ENCODE measurements around the gene ULBP2. TPM values are rescaled to one million over a fixed set of nuclear protein-coding genes. Genes with fewer than 3 reads are reported as not detected.
"Not testable (repeated sequence)": the region's sequence is repeated elsewhere in the genome, so short reads cannot be mapped to it uniquely, and the experiment has no call there.

Gene ULBP2
- total RNA-seq, 1 donor from 2014 or later, result 0.65 TPM

DNA sequence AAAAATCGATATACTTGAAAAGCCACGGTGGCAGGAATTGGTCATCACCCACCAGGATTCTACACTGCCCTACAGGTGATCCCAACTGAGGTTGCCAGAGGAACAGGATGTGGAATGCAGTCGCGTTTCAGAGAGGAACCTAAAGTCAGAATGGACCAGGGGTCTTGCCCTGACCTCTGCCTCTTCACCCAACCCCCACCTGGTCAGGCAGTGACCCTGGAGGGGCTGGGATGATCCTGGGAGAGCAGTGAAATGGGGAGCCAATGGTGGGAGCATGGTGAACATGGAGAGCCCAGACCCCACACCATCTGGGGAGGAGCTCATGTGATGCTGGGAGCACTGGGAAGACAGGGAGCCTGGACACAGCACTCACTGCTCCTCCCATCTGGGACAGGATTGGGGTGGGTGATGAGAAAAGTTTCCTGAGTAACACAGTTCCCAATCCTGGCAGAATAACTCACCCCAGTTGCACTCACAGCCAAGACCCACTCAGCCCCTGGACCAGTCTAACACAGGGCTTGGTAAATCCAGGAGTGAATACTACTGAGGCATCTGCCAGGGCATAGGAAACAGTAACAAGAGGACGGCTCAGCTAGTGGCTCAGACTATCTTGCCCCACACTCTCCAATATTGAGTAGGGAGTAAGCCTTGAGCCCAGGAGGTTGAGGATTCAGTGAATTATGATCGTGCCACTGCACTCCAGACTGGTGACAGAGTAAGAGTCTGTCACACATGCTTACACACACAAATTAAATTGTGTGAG is 1.7 kb upstream of the ULBP2 start:
- intact Hi-C loops (cut with DNase I), result no loop called here
- ATAC-seq (ENCODE audit: poor library complexity) (no peak), DNase-seq (no peak)

DNA sequence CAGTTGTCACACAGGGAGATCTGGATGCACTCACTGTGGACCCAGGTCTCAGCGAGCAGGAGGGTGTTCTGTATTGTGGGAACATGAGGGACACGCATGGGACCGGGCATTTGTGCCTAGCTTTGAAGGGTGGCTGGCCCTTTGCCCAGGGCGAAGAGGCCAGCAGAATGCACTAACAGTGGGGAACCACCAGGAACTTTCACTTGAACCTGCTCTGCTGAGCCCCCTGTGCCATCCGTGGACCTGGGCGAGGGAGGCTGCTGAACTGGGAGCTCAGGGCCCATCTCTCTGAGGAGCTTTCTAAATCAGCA is 1.2 kb upstream of the ULBP2 start:
- intact Hi-C loops (cut with DNase I), result no loop called here
- no peak for DNase-seq
- ATAC-seq (ENCODE audit: poor library complexity), result no peak

DNA sequence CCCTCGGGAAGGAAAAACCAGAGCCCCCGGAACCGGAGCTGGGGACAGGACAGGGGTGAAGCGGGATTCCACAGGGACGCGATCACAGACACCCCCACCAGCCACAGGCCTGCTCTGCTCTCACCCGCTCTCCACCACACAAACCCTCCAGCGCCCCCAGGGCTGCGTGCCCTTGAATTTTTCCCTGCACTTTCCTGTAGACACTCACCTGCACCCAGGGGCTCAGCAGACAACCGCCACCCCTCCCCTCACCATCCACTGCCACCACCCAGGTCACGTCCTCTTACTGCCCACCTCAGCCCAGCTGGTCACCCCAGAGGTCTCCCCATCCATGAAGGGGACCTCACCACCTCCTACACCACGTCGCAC is 631 bp downstream of the ULBP2 start:
- intact Hi-C loops (cut with DNase I), result no loop called here
- DNase-seq (no peak), ATAC-seq (ENCODE audit: poor library complexity) (no peak)

DNA sequence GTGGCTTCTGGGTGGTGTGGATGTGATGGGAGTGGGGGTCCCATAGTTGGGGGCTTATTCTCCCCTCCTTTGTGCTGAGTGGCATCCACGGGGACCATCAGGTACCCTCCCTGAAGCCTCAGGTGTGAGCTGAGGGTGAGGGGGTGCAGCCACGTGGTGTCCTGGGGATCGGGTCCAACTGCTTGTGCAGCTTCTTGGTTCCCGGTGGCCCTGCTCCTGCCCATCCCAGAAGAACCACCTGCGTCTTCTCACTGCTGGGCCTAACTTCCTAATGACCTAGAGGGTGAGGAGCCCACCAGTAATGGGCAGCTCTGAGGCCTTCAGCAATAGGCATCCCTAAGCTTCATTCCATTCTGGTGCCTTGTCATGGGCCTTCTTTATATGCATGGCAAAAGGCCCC is 1.5 kb downstream of the ULBP2 start:
- ATAC-seq (ENCODE audit: poor library complexity); intact Hi-C loops (cut with DNase I); DNase-seq: not testable (repeated sequence)

DNA sequence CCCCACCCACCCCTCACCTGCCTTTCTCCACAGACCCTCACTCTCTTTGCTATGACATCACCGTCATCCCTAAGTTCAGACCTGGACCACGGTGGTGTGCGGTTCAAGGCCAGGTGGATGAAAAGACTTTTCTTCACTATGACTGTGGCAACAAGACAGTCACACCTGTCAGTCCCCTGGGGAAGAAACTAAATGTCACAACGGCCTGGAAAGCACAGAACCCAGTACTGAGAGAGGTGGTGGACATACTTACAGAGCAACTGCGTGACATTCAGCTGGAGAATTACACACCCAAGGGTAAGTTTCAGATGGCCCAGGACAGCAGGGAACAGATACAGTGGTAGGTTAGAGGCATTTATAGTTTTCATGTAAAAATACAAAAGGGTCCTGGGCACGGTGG is 3.5 kb downstream of the ULBP2 start:
- DNase-seq; intact Hi-C loops (cut with DNase I); ATAC-seq (ENCODE audit: poor library complexity): not testable (repeated sequence)

DNA sequence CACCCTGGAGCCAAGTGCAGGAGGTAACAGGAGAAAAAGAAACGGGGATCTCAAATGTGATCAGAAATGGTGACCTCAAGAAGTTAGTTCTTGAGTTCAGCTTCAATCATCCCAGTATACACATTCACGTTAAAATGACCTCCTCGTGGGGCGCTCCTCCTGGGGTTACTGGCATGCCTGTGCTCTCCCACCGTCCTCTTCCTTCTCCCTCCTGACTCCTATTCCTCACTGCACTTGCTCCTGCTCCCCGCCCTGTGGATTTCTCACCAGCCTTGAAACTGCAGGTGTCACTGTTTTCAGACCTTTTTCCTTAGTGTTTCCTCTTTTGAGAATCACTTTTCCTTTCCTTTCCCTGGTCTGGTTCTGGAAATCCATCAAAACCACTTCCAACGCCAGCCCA is 4.8 kb downstream of the ULBP2 start:
- ATAC-seq (ENCODE audit: poor library complexity); DNase-seq; intact Hi-C loops (cut with DNase I): not testable (repeated sequence)

DNA sequence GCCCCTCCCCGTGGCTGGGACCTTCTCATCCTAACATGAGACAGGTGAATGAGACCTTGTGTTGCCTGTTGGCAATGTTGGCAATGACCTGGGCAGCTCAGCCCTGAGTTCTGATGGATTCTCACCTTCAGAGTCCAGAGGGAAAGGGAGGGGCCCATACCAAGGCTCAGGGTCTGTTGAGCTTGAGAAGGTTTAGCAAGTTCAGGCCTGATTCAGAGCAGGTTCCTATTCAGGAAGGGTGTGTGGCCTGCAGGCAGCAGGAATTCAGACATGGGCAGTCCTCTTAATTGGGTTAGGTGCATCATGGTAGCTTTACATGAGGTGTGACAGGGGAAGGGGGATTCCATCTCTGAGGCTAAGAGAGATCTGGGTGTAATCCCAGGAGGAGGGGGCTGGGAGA is 5.7 kb downstream of the ULBP2 start:
- ATAC-seq (ENCODE audit: poor library complexity); intact Hi-C loops (cut with DNase I); DNase-seq: not testable (repeated sequence)

DNA sequence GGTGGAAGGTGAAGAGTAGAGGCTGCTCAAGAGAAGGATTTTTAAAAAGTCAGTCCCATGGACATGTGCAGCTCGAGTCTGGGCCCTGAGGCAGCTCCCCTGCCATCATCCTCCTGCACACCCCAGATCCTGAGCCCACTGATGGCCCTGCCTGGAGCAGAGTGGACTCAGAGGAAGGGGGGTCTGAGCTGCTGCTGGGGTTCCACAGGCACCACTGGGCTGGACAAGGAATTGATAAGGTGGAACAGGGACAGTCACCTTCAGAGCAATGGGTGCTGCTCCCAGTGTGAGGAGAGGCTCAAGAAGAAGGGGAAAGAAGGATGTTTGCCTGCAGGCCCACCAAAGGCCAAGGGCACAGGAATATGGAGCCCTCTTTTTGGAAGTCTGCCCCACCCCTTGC is 6.2 kb downstream of the ULBP2 start:
- ATAC-seq (ENCODE audit: poor library complexity) (no peak), DNase-seq (no peak)
- intact Hi-C loops (cut with DNase I), result no loop called here

DNA sequence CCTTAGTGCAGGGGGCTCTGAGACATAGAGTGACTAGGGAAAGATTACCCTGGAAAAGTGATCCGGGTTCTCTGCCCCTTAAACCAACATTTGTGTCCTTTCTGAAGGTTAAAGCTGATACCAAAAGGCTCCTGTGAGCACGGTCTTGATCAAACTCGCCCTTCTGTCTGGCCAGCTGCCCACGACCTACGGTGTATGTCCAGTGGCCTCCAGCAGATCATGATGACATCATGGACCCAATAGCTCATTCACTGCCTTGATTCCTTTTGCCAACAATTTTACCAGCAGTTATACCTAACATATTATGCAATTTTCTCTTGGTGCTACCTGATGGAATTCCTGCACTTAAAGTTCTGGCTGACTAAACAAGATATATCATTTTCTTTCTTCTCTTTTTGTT is 6.8 kb downstream of the ULBP2 start:
- intact Hi-C loops (cut with DNase I), result no loop called here
- no peak for ATAC-seq (ENCODE audit: poor library complexity)
- no peak for DNase-seq

DNA sequence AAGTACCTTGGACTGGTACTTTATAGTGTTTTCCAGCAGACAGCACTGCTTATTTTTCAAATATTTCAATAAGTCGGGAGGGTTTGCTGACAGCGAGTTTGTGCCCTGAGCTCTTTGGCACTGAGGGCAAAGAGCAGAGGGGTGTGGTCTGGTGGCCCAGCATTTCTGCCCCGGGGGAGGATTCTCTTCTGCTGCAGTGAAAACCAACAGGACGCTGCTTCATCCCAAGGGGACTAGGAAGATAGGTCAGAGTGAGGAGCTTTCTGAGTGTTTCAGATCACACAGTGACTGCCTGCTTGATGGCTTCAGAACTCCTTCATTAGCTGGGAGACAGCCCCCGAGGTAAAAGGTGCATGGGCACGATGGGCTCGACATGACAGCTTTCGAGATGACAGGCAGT is 8.6 kb downstream of the ULBP2 start:
- no peak for ATAC-seq (ENCODE audit: poor library complexity)
- no peak for DNase-seq
- intact Hi-C loops (cut with DNase I), result no loop called here

DNA sequence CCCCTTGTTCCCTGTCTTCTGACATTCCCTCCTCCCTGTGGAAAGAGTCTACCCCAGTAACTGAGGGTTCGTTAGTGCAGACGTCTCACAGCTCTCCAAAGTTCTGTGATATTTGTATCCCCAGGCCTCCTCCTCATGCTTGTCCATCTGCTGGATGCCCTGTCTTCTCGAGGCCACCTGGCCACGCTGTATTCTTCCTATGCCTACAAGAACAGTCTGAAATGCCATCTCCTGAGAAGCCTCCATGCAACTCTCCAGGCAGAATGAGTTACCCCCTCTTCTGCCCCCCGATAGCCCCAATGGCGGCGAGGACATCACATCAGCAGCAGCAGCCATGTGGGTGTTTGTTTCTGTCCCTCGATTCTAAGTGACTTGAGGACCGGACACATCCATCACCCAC is 9.3 kb downstream of the ULBP2 start:
- DNase-seq (no peak), ATAC-seq (ENCODE audit: poor library complexity) (no peak)
- intact Hi-C loops (cut with DNase I), result no loop called here

DNA sequence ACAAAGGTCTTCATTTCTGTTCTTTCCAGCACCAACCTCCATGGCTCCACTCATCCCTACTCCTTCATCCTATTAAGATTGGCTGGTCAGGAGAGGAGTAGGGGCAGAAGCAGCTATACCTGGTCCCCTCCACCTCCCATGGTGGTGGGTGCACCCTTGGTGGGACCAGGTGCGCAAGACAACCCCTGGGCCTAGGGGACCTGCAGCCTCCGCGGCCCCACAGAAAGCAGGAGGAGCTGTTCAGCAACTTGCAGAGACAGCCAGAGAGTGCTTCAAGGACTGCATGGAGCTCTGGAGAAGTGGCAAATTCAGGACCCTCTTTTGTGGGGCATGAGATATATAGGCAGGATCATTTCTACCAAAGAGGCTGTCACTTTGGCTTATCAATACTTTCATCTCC is 9.8 kb downstream of the ULBP2 start:
- DNase-seq (no peak), ATAC-seq (ENCODE audit: poor library complexity) (no peak)
- intact Hi-C loops (cut with DNase I), result no loop called here

DNA sequence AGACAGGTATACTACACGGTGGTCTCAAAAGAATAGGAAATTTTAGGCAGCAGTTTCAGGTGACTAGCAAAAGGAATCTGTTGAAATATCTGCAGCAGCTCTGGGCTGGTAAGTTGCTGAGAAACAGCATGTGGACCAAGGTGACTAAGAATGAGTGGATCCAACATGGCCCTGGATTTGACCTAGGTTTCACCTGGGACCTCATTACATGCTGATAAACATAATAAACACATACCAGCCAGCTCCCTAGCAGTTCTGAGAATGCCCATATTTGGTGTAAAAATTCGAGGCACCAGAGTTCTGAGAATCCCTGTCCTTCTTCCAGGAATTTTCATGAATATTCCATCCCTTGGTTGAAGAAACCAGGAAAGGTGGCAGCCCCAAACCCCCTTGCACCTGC is 11.6 kb downstream of the ULBP2 start:
- DNase-seq; ATAC-seq (ENCODE audit: poor library complexity); intact Hi-C loops (cut with DNase I): not testable (repeated sequence)

DNA sequence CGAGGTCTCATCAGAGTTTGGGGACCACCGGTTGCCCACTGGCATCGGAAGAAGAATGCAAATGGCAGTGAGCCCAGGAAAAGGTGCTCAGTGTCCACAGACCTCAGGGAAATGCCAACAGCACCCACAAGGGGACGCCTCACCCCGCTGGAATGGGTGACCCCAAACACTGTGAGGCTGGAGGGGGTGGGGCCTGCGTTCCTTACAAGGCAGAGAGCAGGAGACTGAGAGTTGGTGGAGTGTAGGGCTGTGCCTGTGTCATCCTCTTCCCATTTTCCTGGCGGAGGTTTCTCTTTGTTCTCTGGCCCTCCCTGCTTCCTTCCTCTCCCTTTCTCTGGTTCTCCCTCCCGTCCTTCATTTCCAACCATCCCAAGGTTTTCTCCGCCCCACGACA is 12.1 kb downstream of the ULBP2 start:
- intact Hi-C loops (cut with DNase I); DNase-seq; ATAC-seq (ENCODE audit: poor library complexity): not testable (repeated sequence)

DNA sequence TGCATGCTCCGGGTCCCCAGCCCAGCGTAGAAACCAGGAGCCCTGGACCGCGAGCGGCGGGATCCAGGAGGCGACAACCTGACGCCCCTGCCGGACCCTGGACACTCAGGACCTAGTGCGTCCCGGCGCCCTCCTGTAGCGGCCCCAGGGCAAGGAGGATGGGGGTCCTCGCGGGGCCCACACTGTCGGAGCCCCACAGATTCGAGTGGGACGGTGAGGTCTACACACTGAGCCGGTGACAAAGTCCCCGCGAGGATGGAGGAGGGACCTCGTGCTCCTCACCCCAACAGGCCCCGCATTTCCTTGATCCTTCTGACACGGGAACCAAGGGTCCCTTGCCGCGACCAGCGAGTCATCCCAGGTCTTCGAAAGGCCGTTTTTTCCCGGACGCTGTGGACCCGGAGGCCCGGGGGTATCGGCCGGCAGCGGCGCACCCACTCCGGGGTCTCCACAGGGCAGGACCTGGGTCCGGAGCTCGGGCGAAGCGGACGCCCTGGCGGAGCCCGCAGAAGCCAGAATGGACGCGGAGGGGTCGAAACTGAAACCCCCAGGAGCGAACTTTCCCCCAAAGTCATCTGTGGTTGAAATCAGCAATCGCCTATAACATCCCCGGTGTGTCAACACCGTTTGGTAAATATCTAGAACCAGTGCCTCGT is 12.6 kb downstream of the ULBP2 start:
- intact Hi-C loops (cut with DNase I); ATAC-seq (ENCODE audit: poor library complexity); DNase-seq: not testable (repeated sequence)

DNA sequence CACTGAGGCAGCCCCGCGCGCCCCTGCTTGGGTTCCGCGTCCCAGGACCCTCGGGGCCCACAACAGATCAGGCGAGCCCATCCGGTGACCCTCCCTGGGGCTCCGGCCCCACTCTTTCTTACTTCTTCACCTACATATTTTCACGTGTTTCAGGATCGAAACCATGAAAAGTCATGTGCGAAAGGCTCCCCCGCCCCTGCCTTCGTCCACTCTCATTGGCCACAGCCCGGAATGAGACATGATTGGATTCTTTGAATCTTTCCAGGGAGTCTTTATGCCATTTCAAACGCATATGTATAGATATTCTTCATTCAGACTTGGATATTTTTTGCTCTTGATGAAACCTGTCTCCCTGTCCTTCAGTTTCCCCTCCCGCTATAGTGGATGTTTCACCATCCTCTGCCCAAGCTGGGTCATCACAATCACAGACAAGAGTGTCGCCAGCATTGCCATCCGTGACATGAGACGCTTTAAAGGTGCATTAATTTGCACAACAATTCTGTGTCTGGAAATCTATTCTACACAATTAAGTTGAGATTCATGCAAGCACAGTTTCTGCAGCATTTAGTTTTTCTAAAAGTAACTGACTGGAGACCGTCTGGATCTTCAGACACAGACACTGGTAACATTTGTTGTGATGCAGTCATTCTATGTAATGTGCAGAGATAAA is 13.3 kb downstream of the ULBP2 start:
- ATAC-seq (ENCODE audit: poor library complexity); DNase-seq; intact Hi-C loops (cut with DNase I): not testable (repeated sequence)

DNA sequence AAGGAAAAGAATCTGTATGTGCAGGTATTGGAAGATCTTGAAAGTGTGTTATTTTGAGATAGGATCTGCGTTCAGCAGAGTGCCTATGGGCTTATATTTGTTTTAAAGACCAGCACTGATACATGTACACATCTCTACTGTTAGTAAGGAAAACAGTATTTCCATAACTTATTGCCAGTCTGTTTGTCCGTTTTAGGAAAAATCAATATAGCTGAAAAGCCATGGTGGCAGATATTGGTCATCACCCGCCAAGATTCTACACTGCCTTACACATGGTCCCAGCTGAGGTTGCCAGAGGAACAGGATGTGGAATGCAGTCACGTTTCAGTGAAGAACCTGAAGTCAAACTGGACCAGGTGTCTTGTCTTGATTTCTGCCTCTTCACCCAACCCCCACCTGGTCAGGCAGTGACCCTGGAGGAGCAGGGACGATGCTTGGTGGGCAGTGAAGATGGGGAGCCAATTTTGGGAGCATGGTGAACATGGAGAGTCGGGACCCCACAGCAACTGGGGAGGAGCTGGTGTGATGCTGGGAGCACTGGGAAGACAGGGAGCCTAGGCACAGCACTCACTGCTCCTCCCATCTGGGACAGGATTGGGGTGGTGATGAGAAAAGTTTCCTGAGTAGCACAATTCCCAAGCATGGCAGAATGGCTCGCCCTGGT is 14.0 kb downstream of the ULBP2 start:
- ATAC-seq (ENCODE audit: poor library complexity); intact Hi-C loops (cut with DNase I); DNase-seq: not testable (repeated sequence)

DNA sequence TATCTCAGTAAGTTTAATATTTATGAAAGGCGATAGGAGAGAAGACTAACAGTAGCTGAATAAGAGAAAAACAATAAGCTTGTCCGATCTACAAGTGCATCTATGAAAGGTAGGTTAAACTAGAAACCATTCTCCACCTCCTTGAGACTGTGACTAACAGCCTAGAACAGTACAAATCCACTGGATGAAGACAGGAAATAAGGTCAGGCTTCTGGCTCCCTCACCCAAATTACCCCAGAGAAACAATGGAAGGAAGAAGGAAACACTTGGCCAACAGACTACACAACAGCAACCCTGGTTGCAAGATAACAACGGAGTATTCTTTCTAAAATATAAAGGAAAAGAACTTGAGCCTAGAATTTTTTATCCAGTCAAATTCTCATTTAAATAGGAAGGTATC is 16.3 kb downstream of the ULBP2 start:
- ATAC-seq (ENCODE audit: poor library complexity); intact Hi-C loops (cut with DNase I); DNase-seq: not testable (repeated sequence)

DNA sequence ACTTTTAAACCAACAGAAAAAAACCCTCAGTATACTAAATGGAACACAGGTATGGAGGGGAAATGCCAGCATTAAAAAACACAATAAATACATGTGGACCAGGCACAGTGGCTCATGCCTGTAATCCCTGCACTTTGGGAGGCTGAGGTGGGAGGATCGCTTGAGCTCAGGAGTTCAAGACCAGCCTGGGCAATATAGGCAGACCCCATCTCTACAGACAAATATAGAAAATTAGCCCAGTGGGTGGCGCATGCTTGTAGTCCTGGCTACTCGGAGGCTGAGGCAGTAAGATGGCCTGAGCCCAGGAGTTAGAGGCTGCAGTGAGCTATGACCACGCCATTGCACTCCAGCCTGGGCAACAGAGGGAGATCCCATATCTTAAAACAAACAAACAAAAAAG is 18.0 kb downstream of the ULBP2 start:
- intact Hi-C loops (cut with DNase I); DNase-seq; ATAC-seq (ENCODE audit: poor library complexity): not testable (repeated sequence)

Measured in Right ventricle myocardium superior (tissue), 1 donor.